Transverse colon (tissue), 4 donors: ENCODE data around the gene ALS2CL. TPM values are rescaled to one million over a fixed set of nuclear protein-coding genes. Genes with fewer than 3 reads are reported as not detected.
A peak's percentile ranks its signal among the peaks of the same experiment; 100 is the strongest.

Experiments
- DNase-seq: peaks from one replicate; pipeline ENCODE4 v3.0.0-alpha.2; 2019
- H3K27ac ChIP-seq, 4 donors: fragments of 200-600 bp; sonication (generic); 2 replicates each; pipeline ENCODE4 v1.5.1; 2016 to 2018; ENCODE audit warnings: inconsistent platforms in 4 of 4
- H3K27me3 ChIP-seq: fragments of 200-600 bp; sonication (generic); 2 replicates; pipeline ENCODE4 v1.5.1; 2017; ENCODE audit warnings: inconsistent platforms
- H3K36me3 ChIP-seq, 4 donors: fragments of 200-600 bp; sonication (generic); 2 replicates each; pipeline ENCODE4 v1.5.1; 2017 to 2019; ENCODE audit warnings: inconsistent platforms in 4 of 4
- H3K4me1 ChIP-seq, 4 donors: fragments of 200-600 bp; sonication (generic); 2 replicates each; pipeline ENCODE4 v1.5.1; 2017 to 2020; ENCODE audit warnings: inconsistent platforms in 4 of 4
- H3K4me3 ChIP-seq, 4 donors: fragments of 200-600 bp; sonication (generic); 1 replicate in 1 of 4; 2 replicates in 3 of 4; pipeline versions ENCODE4 v1.5.1 to v1.6.1; 2017 to 2019; ENCODE audit warnings: inconsistent platforms in 4 of 4
- H3K9me3 ChIP-seq, 2 donors: fragments of 200-600 bp; sonication (generic); 2 replicates each; pipeline ENCODE4 v1.5.1; 2017 to 2019; ENCODE audit warnings: inconsistent platforms in 2 of 2
- CTCF ChIP-seq, 5 experiments: fragments of 200-600 bp in 3 of 5; fragments of 450-650 bp in 2 of 5; sonication (generic) in 3 of 5; IDR thresholded peaks; 1 replicate in 2 of 5; 2 replicates in 3 of 5; pipeline ENCODE4 v1.5.1; 2016 to 2017; ENCODE audit warnings: antibody characterized with exemption in 5 of 5, inconsistent platforms in 3 of 5, mild to moderate bottlenecking in 2 of 5, moderate library complexity in 1 of 5
- EP300 ChIP-seq: sonication (generic); formaldehyde crosslinking; IDR thresholded peaks from one replicate; pipeline ENCODE4 v1.6.1; 2017; ENCODE audit warnings: antibody characterized with exemption, low read depth
- POLR2A ChIP-seq: fragments of 450-650 bp; IDR thresholded peaks from one replicate; pipeline ENCODE4 v1.6.1; 2016; ENCODE audit warnings: antibody characterized with exemption, mild to moderate bottlenecking, moderate library complexity
- POLR2AphosphoS5 ChIP-seq, 3 donors: sonication (generic); formaldehyde crosslinking; IDR thresholded peaks; one replicate each; pipeline ENCODE4 v1.6.1; 2016; ENCODE audit warnings: antibody characterized with exemption in 3 of 3
- WGBS, 2 donors: methylation state at CpG; one replicate each; pipeline ENCODE4 v1.1.5; 2018; ENCODE audit warnings: low coverage in 1 of 2; 5-methylcytosine and 5-hydroxymethylcytosine counted together
- in situ Hi-C, 4 donors: fragments of 200-750 bp; cut with MboI; loops; one replicate each; pipeline versions ENCODE4 v1.15.0 to v1.15.1; 2017; ENCODE audit warnings: low sequenced_read_pairs in 3 of 4, low pct_ligation_motif_present in 1 of 4, low pct_unique_long_range_greater_than_20kb in 1 of 4
- intact Hi-C: fragments of 100-400 bp; cut with DNase I; formaldehyde crosslinking; loops from one replicate; pipeline ENCODE4 v1.15.1; 2023; ENCODE audit warnings: low total_unique reads
- total RNA-seq, 4 donors: library from RNA; depleted of rRNA; stranded (reverse); fragments of >200 nt; gene quantifications; one replicate each; pipeline ENCODE4 v1.1.0, GENCODE V29; 2016

ALS2CL gene
- total RNA-seq, 4 donors from 2014 or later: 67.5 to 212 (median 116) TPM

GRCh38 chr3:46710229-46710628 lies 16.8 kb upstream of the ALS2CL start:
- H3K4me3 ChIP-seq: no peak overlapping the region
- no peak for DNase-seq
- no peaks in the 10 kb centered on the region for H3K27me3 ChIP-seq
- no peaks in the 10 kb centered on the region for H3K36me3 ChIP-seq
- H3K4me1 ChIP-seq: no peaks in the 10 kb centered on the region
- 83% methylated on average over 7 of the region's 7 CpGs; no CpG with 5 or more reads in 1 of the 2 donors for WGBS, 2 donors
- no peak for TF ChIP-seq CTCF (IDR thresholded peaks at IDR 0.05)
- no peak for TF ChIP-seq POLR2AphosphoS5 (IDR thresholded peaks at IDR 0.05)
- TF ChIP-seq EP300: no peak
- no peak for TF ChIP-seq POLR2A
- H3K27ac ChIP-seq: no peak overlapping the region
- in situ Hi-C loops: loop anchor here (5.0 to 25.0 kb wide), 7 partner anchors 152 to 652 kb away; partner anchors contain the start of gene MYL3 (in 1 of the 4)
- H3K9me3 ChIP-seq: no peaks in the 10 kb centered on the region
- intact Hi-C loops: no loop called here

- H3K27ac ChIP-seq: no peak overlapping the region
- H3K4me3 ChIP-seq: no peak overlapping the region
- no peak for DNase-seq
- WGBS, 2 donors: 81 to 93% methylated on average over 2 to 6 of the region's 6 CpGs
- no peaks in the 10 kb centered on the region for H3K4me1 ChIP-seq
- H3K36me3 ChIP-seq: no peaks in the 10 kb centered on the region
- intact Hi-C loops (loop anchor here (10.0 kb wide), 1 partner anchor 155 kb away; the partner anchor contains the start of gene MYL3), in situ Hi-C loops (loop anchor here (5.0 to 25.0 kb wide), 7 partner anchors 153 to 653 kb away; partner anchors contain the start of gene MYL3 (in 1 of the 4))
- no peaks in the 10 kb centered on the region for H3K27me3 ChIP-seq
- no peaks in the 10 kb centered on the region for H3K9me3 ChIP-seq
- TF ChIP-seq POLR2AphosphoS5 (IDR thresholded peaks at IDR 0.05): no peak
- no peak for TF ChIP-seq EP300
- TF ChIP-seq POLR2A: no peak
- no peak for TF ChIP-seq CTCF (IDR thresholded peaks at IDR 0.05)
Observed at GRCh38 chr3:46709721-46710120, 16.2 kb upstream of the ALS2CL start.

GRCh38 chr3:46709157-46709654 lies 15.7 kb upstream of the ALS2CL start:
- H3K27me3 ChIP-seq: no peaks in the 10 kb centered on the region
- no peak overlapping the region for H3K27ac ChIP-seq
- no peaks in the 10 kb centered on the region for H3K36me3 ChIP-seq
- intact Hi-C loops (loop anchor here (10.0 kb wide), 1 partner anchor 156 kb away; the partner anchor contains the start of gene MYL3), in situ Hi-C loops (loop anchor here (25.0 kb wide), 4 partner anchors 153 to 653 kb away; partner anchors contain the start of gene MYL3 (in 1 of the 4))
- no peak overlapping the region for H3K4me3 ChIP-seq
- no peaks in the 10 kb centered on the region for H3K9me3 ChIP-seq
- TF ChIP-seq POLR2AphosphoS5 (IDR thresholded peaks at IDR 0.05) (no peak), POLR2A (no peak), EP300 (no peak)
- no peaks in the 10 kb centered on the region for H3K4me1 ChIP-seq
- DNase-seq: no peak
- 60 to 89% methylated on average over 1 to 7 of the region's 7 CpGs for WGBS, 2 donors

- in situ Hi-C loops: loop anchor here (25.0 kb wide), 4 partner anchors 154 to 654 kb away; partner anchors contain the start of gene MYL3 (in 1 of the 4)
- intact Hi-C loops: loop anchor here (10.0 kb wide), 1 partner anchor 156 kb away; the partner anchor contains the start of gene MYL3
- DNase-seq: peak; percentile 3
- Histone ChIP-seq H3K9me3 (no peaks in the 10 kb centered on the region), H3K4me3 (no peak overlapping the region), H3K27me3 (peaks cover 3% of the 10 kb centered on the region), H3K36me3 (no peaks in the 10 kb centered on the region), H3K4me1 (no peaks in the 10 kb centered on the region), H3K27ac (no peak overlapping the region)
- 88% methylated on average over 10 of the region's 11 CpGs; no CpG with 5 or more reads in 1 of the 2 donors for WGBS, 2 donors
- TF ChIP-seq EP300 (no peak), CTCF (IDR thresholded peaks at IDR 0.05) (no peak), POLR2A (no peak), POLR2AphosphoS5 (IDR thresholded peaks at IDR 0.05) (no peak)
Observed at GRCh38 chr3:46708401-46709156, 15.1 kb upstream of the ALS2CL start.
